ENCODE measurements around the gene SCUBE3.

The SCUBE3 gene

GRCh38 chr6:35215665-35216411 lies 2.1 kb downstream of the SCUBE3 start:
- H3K27ac Mint-ChIP-seq = no peak overlapping the region
- H3K9me3 Mint-ChIP-seq = no peaks in the 10 kb centered on the region
- no peak for ATAC-seq
- no peak overlapping the region for H3K4me3 Mint-ChIP-seq
- H3K36me3 Mint-ChIP-seq = no peaks in the 10 kb centered on the region
- peaks cover 76% of the 10 kb centered on the region for H3K27me3 Mint-ChIP-seq
- H3K4me1 Mint-ChIP-seq = peaks cover 7% of the 10 kb centered on the region

DNA sequence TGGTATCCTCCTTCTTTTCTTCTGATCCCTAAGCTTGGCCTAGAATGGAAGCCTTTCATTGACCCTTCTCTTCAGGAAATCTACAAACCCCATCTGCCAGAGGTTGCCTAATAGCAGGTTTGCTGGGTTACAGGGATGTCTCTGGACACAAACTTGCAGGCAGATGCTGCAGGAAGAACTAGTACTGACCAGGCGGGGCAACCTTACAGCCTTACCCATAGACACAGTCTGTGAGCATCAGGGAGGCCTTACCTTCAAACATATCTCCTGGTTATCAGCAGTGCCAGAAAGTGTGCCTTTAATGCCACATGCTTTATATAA lies 2.6 kb downstream of the SCUBE3 start:
- Mint-ChIP-seq H3K4me3 (no peak overlapping the region), H3K27me3 (peaks cover 74% of the 10 kb centered on the region), H3K36me3 (no peaks in the 10 kb centered on the region), H3K4me1 (peaks cover 7% of the 10 kb centered on the region), H3K27ac (no peak overlapping the region), H3K9me3 (no peaks in the 10 kb centered on the region)
- ATAC-seq = no peak

GRCh38 chr6:35216851-35217811 lies 3.4 kb downstream of the SCUBE3 start:
- Mint-ChIP-seq H3K36me3 (no peaks in the 10 kb centered on the region), H3K9me3 (no peaks in the 10 kb centered on the region), H3K27me3 (peaks cover 67% of the 10 kb centered on the region), H3K4me3 (no peak overlapping the region), H3K27ac (no peak overlapping the region), H3K4me1 (peaks cover 7% of the 10 kb centered on the region)
- ATAC-seq = no peak

- no peak overlapping the region for H3K4me3 Mint-ChIP-seq
- no peak overlapping the region for H3K27ac Mint-ChIP-seq
- H3K4me1 Mint-ChIP-seq = peaks cover 4% of the 10 kb centered on the region
- no peaks in the 10 kb centered on the region for H3K9me3 Mint-ChIP-seq
- peaks cover 58% of the 10 kb centered on the region for H3K27me3 Mint-ChIP-seq
- no peaks in the 10 kb centered on the region for H3K36me3 Mint-ChIP-seq
- ATAC-seq = no peak
These were observed 4.3 kb downstream of the SCUBE3 start for GRCh38 chr6:35218021-35218420.

DNA sequence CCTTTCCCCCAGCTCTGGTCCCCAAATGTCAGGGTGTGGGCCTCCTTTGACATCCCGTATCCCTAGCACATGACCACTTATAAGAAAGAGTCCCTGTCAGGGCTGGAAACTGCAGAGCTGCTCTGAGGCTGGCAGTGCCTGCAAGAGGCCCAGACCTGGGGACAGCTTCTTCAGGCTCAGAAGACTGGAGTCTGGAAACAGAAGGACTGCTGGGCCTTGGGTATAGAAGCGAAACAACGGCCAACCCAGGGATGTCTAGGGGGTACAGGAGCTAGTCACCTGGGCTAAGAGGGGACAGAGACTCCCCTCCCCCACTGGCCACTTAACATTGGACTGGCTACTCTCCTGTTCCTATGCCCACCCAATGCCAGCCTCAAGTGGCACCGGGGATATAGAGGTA lies 4.7 kb downstream of the SCUBE3 start:
- H3K27me3 Mint-ChIP-seq = peaks cover 54% of the 10 kb centered on the region

GRCh38 chr6:35219683-35220326 lies 6.0 kb downstream of the SCUBE3 start:
- Mint-ChIP-seq H3K4me3 (no peak overlapping the region), H3K36me3 (no peaks in the 10 kb centered on the region), H3K4me1 (no peaks in the 10 kb centered on the region), H3K27me3 (peaks cover 47% of the 10 kb centered on the region), H3K9me3 (no peaks in the 10 kb centered on the region), H3K27ac (no peak overlapping the region)
- no peak for ATAC-seq

More for the DNA sequence above, 4.7 kb downstream of the SCUBE3 start:
- H3K27ac Mint-ChIP-seq = no peak overlapping the region
- H3K9me3 Mint-ChIP-seq = no peaks in the 10 kb centered on the region
- H3K36me3 Mint-ChIP-seq = no peaks in the 10 kb centered on the region
- H3K4me3 Mint-ChIP-seq = no peak overlapping the region
- H3K4me1 Mint-ChIP-seq = no peaks in the 10 kb centered on the region
- ATAC-seq = no peak

DNA sequence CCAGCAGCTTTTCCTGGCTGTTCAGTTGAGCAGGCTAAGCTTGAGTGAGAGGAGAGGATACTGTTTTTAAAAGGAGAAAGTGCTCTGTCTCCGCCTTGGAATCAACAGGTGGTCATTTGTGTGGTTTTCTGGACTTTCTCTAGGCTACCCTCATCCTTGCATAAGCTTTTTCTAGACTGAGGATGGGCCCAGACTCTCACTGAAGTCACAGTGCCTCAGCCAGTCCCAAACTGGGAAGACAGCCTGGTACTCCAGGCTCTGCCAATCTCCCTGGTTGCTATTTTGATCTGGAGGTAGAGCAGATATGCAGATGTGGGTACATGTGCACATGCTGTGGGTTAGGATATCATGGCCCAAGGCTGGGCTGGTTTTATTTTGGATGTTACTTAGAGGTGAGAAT lies 7.0 kb downstream of the SCUBE3 start:
- ATAC-seq = no peak
- Mint-ChIP-seq H3K9me3 (no peaks in the 10 kb centered on the region), H3K36me3 (no peaks in the 10 kb centered on the region), H3K27me3 (peaks cover 38% of the 10 kb centered on the region), H3K27ac (no peak overlapping the region), H3K4me1 (no peaks in the 10 kb centered on the region), H3K4me3 (no peak overlapping the region)

GRCh38 chr6:35223396-35223795 lies 9.6 kb downstream of the SCUBE3 start:
- Mint-ChIP-seq H3K27ac (no peak overlapping the region), H3K4me3 (no peak overlapping the region), H3K4me1 (no peaks in the 10 kb centered on the region), H3K9me3 (no peaks in the 10 kb centered on the region), H3K36me3 (no peaks in the 10 kb centered on the region), H3K27me3 (peaks cover 11% of the 10 kb centered on the region)
- no peak for ATAC-seq

- H3K4me3 Mint-ChIP-seq = no peak overlapping the region
- H3K27me3 Mint-ChIP-seq = no peaks in the 10 kb centered on the region
- H3K36me3 Mint-ChIP-seq = no peaks in the 10 kb centered on the region
- no peaks in the 10 kb centered on the region for H3K4me1 Mint-ChIP-seq
- ATAC-seq = no peak
- H3K9me3 Mint-ChIP-seq = no peaks in the 10 kb centered on the region
- H3K27ac Mint-ChIP-seq = no peak overlapping the region
These were observed 11.0 kb downstream of the SCUBE3 start for GRCh38 chr6:35224720-35225119.

- no peak overlapping the region for H3K27ac Mint-ChIP-seq
- no peak for ATAC-seq
- no peaks in the 10 kb centered on the region for H3K36me3 Mint-ChIP-seq
- H3K27me3 Mint-ChIP-seq = no peaks in the 10 kb centered on the region
- H3K4me1 Mint-ChIP-seq = no peaks in the 10 kb centered on the region
- H3K4me3 Mint-ChIP-seq = no peak overlapping the region
- H3K9me3 Mint-ChIP-seq = no peaks in the 10 kb centered on the region
These were observed 14.7 kb downstream of the SCUBE3 start for GRCh38 chr6:35228481-35228880.

- no peak overlapping the region for H3K4me3 Mint-ChIP-seq
These were observed 15.5 kb downstream of the SCUBE3 start for GRCh38 chr6:35229304-35229703.

GRCh38 chr6:35230498-35230897 lies 16.7 kb downstream of the SCUBE3 start:
- Mint-ChIP-seq H3K27ac (no peak overlapping the region), H3K9me3 (peaks cover 4% of the 10 kb centered on the region), H3K4me1 (no peaks in the 10 kb centered on the region), H3K4me3 (no peak overlapping the region), H3K27me3 (no peaks in the 10 kb centered on the region), H3K36me3 (peaks cover 8% of the 10 kb centered on the region)
- no peak for ATAC-seq

More at GRCh38 chr6:35229304-35229703, 15.5 kb downstream of the SCUBE3 start:
- no peaks in the 10 kb centered on the region for H3K27me3 Mint-ChIP-seq
- H3K27ac Mint-ChIP-seq = no peak overlapping the region
- H3K9me3 Mint-ChIP-seq = no peaks in the 10 kb centered on the region
- H3K36me3 Mint-ChIP-seq = no peaks in the 10 kb centered on the region
- H3K4me1 Mint-ChIP-seq = no peaks in the 10 kb centered on the region
- no peak for ATAC-seq

DNA sequence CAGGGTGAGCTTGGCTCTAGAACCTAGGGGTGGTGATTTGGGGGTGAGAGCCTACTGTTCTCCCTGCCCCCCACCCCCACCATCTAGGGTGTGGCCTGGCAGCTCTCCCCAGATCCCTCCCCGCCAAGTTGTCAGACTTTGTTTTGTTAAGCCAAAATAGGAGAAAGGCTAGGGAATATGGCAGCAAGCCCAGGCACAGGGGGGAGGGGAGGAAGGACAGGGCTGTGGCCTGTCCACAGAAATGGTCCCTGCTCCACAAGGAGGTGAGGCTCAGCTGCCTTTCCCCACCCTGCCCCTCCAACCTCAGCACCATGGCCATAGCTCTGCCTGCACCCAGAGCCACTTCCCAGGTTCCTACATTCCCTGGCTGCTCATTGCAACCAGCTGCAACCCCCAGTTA lies 17.2 kb downstream of the SCUBE3 start:
- H3K36me3 Mint-ChIP-seq = peaks cover 12% of the 10 kb centered on the region
- H3K27ac Mint-ChIP-seq = no peak overlapping the region
- no peak for ATAC-seq
- peaks cover 7% of the 10 kb centered on the region for H3K9me3 Mint-ChIP-seq
- H3K4me3 Mint-ChIP-seq = no peak overlapping the region
- H3K27me3 Mint-ChIP-seq = no peaks in the 10 kb centered on the region
- no peaks in the 10 kb centered on the region for H3K4me1 Mint-ChIP-seq

DNA sequence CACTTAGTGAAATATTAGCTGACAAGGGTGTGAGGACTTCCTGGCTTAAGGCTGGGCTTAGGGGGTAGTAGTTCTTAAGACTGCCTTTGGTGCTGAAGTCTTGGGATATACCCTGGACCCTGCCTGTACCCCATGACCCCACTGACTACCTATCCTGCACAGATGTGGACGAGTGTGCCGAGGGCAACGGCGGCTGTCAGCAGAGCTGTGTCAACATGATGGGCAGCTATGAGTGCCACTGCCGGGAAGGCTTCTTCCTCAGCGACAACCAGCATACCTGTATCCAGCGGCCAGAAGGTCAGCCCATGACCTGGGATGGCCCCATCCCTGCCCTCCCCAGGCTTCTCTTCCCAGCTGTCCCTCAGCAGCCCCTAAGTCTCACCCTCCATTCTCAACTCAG lies 17.8 kb downstream of the SCUBE3 start:
- no peaks in the 10 kb centered on the region for H3K27me3 Mint-ChIP-seq
- no peaks in the 10 kb centered on the region for H3K4me1 Mint-ChIP-seq
- H3K36me3 Mint-ChIP-seq = peaks cover 13% of the 10 kb centered on the region
- H3K4me3 Mint-ChIP-seq = no peak overlapping the region
- no peak for ATAC-seq
- H3K27ac Mint-ChIP-seq = no peak overlapping the region
- peaks cover 7% of the 10 kb centered on the region for H3K9me3 Mint-ChIP-seq

- peaks cover 13% of the 10 kb centered on the region for H3K36me3 Mint-ChIP-seq
- H3K27me3 Mint-ChIP-seq = no peaks in the 10 kb centered on the region
- H3K4me3 Mint-ChIP-seq = no peak overlapping the region
- ATAC-seq = no peak
- H3K9me3 Mint-ChIP-seq = peaks cover 7% of the 10 kb centered on the region
- H3K27ac Mint-ChIP-seq = no peak overlapping the region
- H3K4me1 Mint-ChIP-seq = no peaks in the 10 kb centered on the region
These were observed 21.1 kb downstream of the SCUBE3 start for GRCh38 chr6:35234901-35235300.
